GF-D8 (cell line): ENCODE data around the gene TMEM150C.

Experiments
- DNase-seq: peaks from one replicate; lab custom pipeline; 2025; lab: John Stamatoyannopoulos, UW

The TMEM150C gene

DNA sequence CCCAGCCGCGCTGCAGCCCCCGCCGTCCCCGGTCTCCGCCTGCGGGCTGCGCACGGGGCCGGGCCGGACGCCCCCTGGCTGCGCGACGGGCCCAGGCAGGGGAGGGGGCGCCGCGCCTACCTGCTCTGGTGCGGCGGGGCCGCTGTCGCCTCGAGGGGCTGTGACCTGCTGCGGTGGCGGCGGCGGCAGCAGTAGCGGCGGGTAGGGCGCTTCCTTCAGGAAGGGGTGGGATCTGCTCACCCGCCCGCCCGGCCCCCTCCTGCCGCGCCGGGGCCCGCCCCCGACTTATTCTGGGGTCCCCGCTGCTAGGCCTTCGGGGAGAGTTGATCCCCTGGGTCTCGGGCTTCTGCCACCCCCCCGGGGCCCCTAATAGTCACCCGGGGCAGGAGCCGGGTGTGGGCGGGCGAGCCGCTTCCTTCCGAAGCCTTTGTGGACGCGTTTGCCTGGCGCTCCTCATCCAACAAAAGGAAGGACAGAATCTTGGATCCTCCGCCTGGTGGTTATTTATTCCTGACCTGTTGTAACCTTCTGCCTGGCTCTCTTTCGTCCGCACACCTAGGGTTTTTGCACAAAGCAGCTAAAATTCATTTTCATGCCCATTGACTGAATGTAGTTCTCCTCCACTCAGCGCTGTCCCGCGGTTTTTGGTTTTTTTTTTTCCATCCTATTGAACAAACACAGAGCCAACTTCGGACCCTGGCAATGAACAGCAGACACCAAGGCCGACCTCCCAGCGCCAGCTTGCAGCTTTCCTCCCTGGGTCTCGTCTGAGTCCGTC, at the start of gene TMEM150C:
Gene TMEM150C, minus strand, starts transcription at position 203 of the 778 bp plus-strand sequence. CDS start 57,331 bp downstream, outside the sequence.
- no peak for DNase-seq

DNA sequence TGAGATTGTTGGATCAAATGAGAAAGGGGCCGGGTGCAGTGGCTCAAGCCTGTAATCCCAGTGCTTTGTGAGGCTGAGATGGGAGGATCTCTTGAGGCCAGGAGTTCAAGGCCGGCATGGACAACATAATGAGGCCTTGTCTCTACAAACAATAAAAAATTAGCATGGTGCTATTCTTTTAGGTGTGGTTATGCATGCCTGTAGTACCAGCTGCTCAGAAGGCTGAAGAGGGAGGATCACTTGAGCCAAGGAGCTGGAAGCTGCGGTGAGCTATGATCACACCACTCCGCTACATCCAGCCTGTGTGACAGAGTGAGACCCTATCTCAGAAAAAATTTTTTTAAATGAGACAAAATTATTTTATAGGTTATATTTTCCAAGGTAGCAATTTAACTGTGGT, 49.7 kb upstream of the TMEM150C start:
- no peak for DNase-seq

DNA sequence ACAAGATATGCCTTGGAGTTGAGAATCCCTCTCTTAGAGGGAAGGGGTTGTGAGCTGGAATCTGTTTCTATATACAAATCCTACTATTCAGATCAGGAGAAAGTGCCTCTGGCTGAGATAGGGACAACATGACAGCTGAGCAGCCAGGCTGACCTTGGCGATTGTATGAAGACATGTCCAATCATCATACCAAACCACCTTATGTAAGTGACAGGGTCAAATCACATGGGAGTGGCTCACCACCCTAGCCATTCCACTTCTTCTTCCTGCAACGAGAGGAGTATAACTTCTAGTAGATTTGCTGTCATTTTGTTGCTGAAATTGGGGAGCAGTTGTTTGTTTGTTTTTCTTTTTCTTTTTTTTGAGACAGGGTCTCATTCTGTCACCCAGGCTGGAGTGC, 48.3 kb upstream of the TMEM150C start:
- no peak for DNase-seq

DNA sequence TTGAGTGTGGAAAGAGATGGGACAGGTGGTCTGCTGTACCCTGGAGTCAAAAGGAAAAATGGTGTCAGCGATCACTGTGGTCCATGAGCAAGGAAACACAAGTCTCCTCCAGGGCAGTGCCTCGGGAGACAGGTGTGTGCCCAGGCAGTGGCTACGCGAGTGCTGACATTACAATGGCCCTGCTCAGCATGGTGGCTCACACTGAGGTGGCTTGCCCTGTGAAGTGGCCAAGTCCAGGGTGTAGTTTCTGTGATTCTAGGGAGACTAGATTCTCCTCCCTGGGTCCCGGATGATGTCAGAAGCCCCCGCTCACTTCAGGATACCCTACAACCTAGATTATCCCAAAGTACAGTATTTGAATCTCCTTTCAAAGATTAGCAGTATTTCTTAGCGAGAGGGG, 44.8 kb upstream of the TMEM150C start:
- no peak for DNase-seq

DNA sequence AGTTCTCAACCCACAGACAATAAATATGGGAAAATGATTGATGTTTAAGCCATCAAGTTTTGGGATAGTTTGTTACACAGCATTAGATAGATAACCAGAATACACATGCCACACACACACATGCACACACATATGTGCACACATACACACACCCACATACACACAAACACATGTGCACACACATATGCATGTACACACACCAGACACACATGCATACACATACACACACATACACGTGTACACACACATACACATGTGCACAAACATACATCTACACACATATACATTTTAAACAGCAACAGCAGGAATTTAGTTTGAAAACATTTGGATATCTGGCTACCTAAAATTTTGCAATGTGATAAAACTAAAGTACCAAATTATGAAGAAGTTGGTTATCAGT, 42.7 kb upstream of the TMEM150C start:
- DNase-seq: no peak

DNA sequence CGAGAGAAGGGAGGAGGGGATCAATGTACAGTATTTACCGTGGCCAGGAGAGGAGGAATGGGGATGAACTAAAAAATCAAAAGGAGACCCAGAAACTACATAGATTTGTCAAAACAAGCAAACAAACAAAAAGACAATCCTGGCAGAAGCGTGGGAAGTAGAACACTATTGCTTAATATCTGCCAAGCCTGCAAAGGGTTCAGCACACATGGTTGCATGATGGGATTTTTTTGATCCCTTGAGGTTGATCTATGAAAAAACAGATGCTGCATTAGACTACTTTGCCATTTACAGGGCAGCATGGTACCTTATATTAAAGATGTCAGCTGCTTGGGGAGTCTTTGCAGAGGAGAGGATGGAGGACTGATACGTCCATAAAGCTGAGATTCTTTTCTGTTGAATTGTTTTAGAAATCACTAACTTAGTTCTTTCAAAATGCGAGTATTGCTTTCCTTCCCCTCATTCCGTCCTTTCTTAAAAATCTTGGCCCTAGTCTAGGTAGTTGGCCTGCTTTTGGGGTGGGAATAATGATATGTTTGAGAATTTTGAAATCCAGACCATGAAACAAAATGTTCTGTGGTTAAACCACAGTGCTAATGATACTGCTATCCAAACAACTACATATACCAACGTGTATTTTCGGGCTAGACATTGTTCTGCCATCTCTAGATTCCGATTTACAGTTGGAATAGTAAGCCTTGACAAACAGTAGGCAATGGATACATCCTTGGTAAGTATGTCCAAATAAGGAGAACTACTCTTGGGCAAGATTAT, 39.6 kb upstream of the TMEM150C start:
- DNase-seq: no peak

DNA sequence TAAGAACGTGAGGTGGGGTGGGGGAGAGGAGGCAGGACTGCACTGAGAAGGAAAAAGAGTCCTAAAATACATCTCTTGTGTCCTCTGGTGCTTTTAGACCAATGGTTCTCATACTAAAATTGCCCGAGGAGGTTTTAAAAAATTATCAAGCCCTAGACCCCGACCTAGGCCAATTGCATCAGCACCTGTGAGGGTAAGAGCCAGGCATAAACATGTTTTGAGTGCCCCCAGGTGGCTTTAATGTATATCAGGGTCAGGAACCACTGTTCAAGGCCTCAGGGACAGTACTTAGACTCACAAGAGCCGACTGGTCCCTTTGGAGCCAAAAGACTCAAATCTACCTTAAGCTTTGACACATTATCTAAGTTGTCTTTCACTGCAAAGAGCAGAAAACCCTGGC, 37.5 kb upstream of the TMEM150C start:
- DNase-seq: no peak

DNA sequence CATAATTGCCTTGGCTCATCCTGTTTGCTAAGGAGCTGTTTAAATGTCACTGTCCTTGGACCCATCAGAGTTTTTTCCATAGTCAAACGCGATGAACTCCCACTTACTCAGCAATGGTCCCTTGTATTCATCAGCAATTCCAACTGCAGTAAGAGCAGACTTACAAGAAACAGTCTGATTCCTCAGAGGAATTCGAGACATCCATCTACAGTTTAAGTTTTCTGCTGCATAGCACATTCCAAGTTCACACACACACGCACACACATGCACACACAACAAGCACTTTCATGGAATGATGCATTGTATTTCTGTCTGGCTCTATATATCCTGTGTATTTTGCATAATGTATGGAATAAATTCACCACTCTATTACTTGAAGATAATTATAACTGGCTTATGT, 32.7 kb upstream of the TMEM150C start:
- no peak for DNase-seq

DNA sequence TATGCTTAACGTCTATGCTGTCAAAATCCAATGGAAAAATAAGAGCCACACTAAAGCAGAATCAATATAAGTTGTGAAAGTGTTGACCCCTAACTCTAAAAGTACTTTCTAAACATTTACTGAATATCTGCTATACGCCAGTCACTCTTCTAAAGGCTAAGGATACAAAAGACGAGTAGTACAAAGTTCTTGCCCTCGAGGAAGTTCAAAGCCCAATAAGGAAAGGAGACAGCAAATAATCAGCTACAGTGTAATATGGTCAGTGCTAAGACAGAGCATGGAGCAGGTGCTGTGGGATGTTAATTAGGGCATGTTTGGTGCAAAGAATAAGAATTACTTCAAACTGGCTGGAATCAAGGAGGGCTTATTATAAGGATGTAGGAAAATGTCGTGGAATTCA, 31.6 kb upstream of the TMEM150C start:
- DNase-seq: no peak

DNA sequence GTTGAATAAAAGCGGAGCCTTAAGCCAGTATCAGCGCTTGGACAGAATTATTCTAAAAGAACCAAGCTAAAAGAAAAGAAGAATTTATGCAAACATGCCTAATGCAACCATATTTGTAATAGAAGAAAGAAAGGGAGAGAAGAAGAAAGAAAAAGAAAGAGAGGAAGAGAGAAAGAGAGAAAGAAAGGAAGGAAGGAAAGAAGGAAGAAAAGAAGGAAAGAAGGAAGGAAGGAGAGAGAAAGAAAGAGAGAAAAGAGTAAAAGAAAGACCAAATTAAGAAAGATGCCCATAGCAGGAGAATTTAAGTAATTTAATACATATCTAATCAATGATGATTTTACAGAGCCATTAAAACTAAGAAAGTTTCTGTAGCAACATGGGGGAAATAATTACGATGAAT, 30.9 kb upstream of the TMEM150C start:
- no peak for DNase-seq

DNA sequence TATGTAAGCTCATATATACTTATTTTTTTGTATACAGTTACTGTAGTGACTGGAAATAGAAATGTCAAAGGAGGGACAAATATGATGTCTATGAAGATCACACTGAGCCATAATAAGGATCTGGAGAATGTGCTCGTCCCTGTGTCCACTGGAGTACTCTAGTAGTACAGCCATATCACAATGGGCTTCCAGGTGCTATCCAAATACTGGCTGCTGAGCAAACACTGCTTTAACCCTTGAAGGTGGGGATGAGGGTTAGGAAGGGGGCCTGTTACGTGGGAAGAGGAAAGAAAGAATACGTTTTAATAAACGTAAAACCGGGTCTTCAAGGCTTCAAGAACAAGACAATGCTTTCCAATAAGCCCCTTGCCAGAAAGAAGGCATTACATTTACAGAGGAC, 29.8 kb upstream of the TMEM150C start:
- no peak for DNase-seq

DNA sequence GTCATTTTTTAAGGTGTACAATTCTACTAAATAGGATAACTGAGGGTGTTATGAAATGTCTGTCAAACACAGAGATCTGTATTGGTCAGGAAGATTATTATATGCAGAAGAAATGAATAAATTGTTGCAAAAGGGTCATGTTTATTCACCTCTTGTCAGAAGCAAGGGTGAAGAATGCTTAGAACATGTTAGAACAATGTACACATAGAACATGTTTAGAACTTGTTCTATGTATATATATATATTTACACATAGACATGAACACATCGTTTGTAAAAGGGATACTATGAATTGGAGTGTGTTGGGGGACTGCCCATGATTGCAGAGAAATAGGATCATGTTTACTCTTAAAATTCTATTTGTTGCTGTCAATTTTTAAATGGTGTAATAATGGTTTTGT, 28.0 kb upstream of the TMEM150C start:
- DNase-seq: no peak

DNA sequence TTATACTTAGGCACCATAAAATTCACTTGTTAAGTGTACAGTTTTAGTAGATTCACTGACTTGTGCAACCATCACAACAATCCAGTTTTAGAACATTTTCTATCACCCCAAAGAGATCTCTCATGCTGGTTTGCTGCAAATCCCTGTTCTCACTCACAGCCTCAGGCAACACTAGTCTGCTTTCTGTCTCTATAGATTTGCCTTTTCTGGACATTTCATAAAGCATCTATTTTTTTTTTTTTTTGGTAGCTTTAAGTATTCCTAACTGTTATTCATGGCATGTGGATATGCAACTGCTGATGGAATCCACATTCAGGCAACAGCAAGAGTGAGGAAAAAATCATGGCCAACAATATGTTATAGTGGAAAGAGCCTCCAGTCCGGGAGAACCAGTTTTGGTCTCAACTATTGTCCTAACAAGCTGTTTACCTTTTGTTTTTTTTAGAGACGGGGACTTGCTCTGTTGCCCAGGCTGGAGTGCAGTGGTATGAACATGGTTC, 27.0 kb upstream of the TMEM150C start:
- DNase-seq: no peak

DNA sequence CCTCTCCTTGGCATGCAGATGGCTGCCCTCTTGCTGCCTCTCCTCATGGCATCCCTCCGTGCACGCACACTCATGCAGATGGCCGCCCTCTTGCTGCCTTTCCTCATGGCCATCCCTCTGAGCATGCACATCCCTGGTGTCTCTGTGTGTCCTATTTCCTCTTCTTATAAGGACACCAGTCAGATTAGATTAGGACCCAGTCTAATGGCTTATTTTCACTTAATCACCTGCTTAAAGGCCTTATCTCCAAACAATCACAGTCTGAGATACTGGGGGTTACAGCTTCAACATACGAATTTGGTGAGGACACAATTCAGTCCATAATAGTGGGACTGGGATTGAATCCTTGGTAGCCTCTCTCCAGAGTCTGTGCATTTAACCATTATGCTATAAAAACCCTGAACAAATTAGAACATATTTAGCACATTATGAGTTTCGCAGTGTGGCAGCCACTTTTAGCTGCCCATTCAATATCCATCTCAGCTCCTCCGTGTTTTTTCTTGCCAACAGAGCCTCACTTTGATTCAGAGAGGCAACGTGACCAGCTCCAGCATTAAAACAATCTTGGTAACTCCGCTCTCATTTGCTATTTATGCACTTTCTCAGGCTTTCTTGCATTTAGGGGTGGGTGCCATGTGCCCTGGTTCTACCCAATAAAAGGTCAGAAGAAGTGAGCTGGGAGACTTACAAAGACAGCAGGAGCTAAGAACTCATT, 26.2 kb upstream of the TMEM150C start:
- no peak for DNase-seq

DNA sequence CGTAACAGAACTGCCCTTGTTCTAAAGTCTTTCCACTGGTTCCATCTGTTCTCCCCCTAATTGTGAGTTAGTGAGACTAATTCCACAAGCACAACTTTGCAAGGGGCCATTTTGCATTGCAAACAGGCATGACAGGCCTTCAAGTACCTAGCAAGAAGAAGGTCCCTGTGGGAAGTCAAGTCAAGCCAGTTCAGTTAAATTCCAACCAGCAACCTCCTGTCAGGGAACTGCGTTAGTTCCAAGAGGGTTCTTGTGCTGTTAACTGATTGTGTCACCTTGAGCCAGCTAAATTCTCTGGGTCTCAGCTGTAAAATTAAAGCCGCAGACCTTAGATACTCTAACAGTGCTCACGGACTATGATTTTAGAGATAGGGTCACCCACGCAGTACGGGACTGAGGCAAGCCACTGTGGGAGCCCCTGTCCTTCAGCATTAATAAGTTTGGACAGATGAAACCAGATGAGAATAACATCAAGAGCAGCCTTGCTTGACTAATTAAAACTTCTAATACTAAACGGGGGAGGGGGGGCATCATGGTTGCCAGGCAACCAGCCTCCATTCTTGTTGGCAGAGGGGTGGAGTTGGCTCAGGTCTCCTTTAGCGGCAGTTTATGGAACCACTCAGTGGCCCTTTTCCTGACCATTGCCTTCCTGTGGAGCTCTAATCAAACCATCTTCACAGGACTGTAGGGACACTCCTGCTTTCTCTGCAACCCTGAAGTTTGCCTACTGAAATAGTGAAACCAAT, 24.1 kb upstream of the TMEM150C start:
- no peak for DNase-seq

DNA sequence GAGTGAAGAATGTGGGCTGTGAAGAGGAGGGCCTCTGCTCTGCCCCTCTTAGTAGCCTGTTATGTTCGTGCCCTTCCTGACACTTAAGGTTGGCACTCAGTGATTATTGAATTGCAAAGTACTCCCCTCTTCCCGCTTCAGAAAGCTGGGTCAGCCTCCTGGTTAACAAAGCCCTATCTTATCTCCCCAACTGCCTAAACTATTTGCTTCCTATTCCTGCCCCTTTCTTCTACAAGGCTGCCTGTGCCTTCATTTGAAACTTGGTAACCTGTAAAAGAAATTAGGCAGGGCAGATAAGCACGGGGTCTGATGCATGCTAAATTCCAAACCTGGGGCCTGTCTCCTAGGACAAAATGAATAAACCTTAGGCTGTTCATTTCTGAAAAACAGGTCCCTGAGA, 23.1 kb upstream of the TMEM150C start:
- DNase-seq: no peak

DNA sequence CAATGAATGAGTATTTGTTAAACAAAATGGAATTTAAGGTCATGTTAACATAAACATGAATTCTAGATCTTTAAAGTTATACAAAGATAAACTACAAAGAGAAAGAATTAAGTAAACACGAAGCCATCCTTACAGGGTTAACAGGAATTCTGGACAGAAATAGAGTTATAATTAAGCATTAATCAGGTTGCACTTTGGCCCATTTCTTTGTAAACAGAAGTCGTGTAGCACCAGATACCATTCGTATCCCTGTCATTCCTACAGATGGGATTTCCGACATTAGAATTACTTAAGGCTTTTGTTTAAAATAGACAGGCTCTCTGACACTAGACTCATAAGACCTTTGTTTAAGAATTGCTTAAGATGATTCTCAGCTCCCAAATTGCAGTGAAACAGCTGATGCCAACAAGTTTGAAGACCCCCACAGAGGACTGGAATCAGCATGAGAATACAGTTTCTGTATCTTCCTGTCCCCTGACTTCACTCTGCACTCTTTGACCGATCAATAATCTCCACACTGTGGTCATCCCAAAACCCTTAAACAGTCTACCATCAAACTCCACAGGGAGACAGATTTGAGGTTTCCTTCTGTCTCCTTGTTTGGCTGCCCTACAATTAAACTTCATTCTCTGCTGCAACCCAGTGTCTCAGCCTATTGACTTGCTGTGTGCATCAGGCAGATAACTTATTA, 22.3 kb upstream of the TMEM150C start:
- DNase-seq: no peak

DNA sequence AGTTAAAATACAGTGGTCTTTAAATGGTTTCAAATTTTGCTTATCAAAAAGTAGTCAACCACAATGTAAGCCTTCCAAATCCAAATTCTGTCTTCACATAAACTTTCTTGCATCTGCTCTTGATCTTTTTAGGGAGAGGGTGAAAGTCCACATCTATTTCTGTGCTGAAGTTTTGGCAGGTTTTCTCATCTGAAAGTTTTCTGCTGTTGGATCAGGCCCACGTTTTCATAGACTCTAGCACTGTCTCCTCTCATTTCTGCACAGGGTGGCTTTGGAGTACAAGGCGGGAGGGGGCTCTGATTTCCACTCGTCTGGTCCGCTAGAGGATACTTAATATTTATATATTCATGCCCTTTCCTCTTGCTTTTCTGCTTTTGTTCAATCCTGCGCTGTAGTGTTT, 18.1 kb upstream of the TMEM150C start:
- DNase-seq: no peak

DNA sequence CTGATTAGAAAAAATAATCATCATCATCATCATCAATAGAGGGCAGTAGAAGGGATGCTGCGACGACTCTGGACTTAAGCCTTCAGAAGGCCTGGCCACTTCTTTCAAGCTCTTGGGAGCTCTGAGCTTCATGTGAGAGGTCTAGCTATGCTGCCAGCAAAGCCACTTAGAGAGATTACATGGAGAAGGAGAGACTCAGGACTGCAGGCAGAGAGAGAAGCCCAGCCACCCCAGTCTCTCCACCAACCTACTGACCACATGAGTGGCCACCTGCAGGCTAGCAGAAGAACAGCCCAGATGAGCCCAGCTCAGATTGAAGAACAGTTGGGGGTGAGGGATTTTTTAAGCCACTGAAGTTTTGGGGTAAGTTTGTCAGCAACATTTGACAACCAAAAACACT, 17.1 kb upstream of the TMEM150C start:
- no peak for DNase-seq

DNA sequence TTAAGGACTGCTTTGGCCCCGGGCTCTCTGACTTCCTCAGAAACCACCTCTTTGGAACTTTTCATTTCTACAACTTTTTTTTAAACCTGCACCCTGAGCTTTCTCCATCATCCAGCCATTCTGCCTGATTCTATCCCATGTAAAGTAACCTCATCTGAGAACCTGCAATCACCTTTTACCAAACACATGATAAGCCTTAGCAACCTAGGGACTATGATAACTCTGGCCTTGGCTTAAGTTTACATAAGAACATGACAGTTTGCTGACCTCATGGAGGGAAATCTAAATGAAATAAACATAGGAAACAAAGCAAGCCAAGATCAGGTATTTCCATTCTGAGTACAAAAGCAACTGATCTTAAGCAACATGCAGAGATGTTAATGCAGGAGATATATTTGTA, 15.7 kb upstream of the TMEM150C start:
- DNase-seq: no peak

DNA sequence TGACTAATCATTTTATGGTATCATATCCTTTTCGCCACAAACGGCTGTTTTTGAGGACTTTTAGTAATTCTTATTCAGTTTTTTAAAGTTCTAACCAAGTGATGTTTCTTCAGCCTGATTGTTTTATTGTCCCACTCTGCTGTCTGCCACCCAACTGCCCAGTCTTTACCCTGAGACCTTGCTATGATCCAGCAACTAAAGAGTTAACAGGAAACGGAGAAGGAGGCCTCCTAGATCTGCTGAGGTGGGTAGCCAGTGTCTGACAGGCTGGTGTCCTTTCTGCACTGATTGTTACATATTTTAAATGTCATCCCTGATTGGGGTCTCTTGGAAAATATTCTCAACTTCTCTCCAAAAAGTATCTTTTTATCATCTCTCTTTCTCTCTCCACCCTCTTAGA, 7.9 kb upstream of the TMEM150C start:
- no peak for DNase-seq
